KOPT-K1 (cell line): Measurements from ENCODE around the gene SLC26A8.
"Not testable (repeated sequence)": the region's sequence is repeated elsewhere in the genome, so short reads cannot be mapped to it uniquely, and the experiment has no call there.

Experiments
- H3K27ac ChIP-seq: fragments of 200-600 bp; sonication (generic); 2 replicates; pipeline ENCODE4 v1.5.1; 2016; ENCODE audit warnings: antibody characterized with exemption, mild to moderate bottlenecking, low read depth, low read length; ENCODE audit not compliant: poor library complexity, severe bottlenecking
- H3K36me3 ChIP-seq: fragments of 200-600 bp; sonication (generic); 2 replicates; pipeline ENCODE4 v1.5.1; 2017; ENCODE audit warnings: antibody characterized with exemption, mild to moderate bottlenecking, low read length, moderate library complexity; ENCODE audit not compliant: insufficient read depth
- H3K9me3 ChIP-seq: fragments of 200-600 bp; sonication (generic); 2 replicates; pipeline ENCODE4 v1.5.1; 2017; ENCODE audit warnings: antibody characterized with exemption, low read length, mild to moderate bottlenecking; ENCODE audit not compliant: insufficient read depth, poor library complexity, severe bottlenecking

Gene SLC26A8

DNA sequence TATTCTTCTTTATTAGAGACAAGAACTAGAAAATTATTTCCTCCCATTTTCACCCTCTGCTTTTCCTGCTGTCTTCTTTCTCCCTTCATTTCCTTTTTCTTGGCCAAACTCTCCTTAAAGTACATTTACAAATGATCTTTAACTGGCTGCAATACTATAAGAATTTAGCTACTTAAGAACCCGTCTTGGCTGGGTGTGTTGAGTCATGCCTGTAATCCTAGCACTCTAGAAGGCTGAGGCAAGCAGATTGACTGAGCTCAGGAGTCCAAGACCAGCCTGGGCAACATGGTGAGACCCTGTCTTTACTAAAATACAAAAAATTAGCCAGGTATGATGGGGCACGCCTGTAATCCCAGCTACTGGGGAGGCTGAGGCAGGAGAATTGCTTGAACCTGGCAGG, 64.3 kb downstream of the SLC26A8 start:
- no peak overlapping the region for H3K27ac ChIP-seq
- H3K36me3 ChIP-seq = no peaks in the 10 kb centered on the region
- H3K9me3 ChIP-seq = no peaks in the 10 kb centered on the region

DNA sequence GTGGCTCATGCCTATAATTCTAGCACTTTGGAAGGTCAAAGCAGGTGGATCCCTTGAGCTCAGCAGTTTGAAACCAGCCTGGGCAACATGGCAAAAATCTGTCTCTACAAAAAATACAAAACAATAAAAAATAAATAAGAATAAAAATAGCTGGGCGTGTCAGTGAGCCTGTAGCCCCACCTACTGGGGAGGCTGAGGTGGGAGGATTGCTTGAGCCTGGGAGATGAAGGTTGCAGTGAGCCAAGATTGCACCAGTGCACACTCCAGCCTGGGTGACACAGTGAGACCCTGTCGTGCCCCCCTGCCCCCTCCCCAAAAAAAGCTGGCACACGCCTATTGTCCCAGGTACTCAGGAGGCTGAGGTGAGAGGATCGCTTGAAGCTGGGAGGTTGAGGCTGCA, 68.5 kb downstream of the SLC26A8 start:
- Histone ChIP-seq H3K9me3 (no peaks in the 10 kb centered on the region), H3K27ac (no peak overlapping the region), H3K36me3 (no peaks in the 10 kb centered on the region)

DNA sequence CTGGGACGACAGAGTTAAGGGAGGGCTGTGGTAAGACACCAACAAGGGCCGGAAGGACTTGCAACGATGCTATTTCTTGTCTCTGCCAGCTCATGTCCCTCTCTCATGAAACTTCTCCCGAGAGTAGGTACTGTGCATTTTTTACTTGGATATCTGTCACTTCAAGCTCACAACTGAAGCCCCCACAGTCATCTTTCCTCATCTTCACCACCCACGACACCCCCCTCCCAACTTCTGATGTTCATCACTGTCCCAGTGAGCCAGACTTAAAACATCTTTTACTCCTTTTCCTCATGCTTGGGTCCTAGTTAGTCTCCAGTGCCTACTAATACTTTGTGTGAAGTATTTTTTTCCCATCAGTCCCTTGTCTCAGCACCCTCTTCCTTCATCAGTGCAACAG, 68.9 kb downstream of the SLC26A8 start:
- no peaks in the 10 kb centered on the region for H3K9me3 ChIP-seq

DNA sequence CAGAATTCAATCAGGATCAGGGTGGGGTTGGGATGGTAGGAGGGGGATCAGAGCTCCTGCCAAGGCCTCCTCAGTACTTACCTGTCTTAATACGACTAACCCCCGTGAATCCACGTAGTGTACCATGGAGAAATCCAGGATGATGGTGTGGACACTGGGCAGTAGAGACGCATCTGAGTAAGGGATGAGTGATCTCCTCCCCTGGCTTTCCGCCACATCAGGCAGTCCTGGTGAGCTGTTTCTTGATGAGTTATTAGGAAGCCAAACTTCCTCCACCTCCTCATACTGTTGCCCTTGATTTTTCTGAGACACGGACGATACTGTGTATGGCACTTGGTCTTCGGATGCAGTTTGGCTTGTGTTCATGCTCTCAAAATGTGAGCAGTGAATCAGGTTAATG, 69.4 kb downstream of the SLC26A8 start:
- Histone ChIP-seq H3K36me3 (no peaks in the 10 kb centered on the region), H3K9me3 (no peaks in the 10 kb centered on the region), H3K27ac (no peak overlapping the region)

More for the DNA sequence above, 68.9 kb downstream of the SLC26A8 start:
- Histone ChIP-seq H3K27ac (no peak overlapping the region), H3K36me3 (no peaks in the 10 kb centered on the region)

DNA sequence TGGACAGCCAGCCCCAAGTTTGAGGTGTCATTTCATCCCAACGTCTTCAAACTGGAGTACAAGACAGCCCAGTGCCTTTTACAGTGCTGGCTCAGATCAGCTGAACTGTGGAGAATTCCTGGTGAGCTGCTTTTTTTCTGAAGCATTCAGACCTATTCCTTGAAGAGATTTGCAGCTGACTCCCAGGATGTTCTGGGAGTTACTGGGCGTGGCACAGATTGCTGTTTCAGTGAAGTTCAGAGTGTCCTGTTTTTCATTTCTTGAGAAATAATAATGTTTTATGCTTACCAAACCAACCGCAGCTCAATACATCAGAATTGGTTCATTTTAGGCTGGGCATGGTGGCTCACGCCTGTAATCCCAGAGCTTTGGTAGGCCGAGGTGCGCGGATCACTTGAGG, 70.1 kb downstream of the SLC26A8 start:
- H3K9me3 ChIP-seq = no peaks in the 10 kb centered on the region
- H3K36me3 ChIP-seq = no peaks in the 10 kb centered on the region
- no peak overlapping the region for H3K27ac ChIP-seq

DNA sequence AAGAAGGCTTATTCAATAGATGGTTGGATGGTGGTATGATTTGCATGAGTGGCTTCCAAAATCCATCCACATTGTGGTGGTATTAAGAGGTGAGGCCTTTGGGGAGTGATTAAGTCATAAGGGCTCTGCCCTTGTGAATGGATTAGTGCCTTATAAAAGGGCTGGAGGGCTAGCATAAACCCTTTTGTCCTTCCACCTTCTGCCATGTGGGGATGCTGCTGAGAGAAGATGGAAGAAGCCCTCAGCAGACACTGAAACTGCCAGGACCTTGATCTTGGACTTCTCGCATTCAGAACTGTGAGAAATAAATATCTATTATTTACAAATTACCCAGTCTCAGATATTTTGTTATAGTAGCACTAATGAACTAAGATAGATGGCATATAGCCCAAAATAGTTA, 75.7 kb downstream of the SLC26A8 start:
- Histone ChIP-seq H3K9me3 (no peaks in the 10 kb centered on the region), H3K36me3 (no peaks in the 10 kb centered on the region), H3K27ac (no peak overlapping the region)

DNA sequence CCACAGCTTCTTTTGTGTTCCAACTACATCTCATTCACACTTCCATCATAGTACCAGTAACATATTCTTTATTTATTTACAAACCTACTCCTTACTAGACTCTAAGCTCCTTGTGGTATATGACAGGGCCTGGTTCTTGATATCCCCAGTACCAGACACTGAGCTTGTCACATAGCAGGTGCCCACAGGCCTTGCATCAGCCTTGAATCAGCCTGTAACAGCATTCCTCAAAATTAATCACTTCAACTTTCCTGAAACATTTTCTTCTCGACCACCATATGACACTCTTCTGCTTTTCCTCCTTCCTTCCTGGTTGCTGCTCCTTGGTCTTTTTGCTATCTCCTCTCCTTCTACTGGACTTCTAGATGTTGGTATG, 78.8 kb downstream of the SLC26A8 start:
- H3K36me3 ChIP-seq = no peaks in the 10 kb centered on the region
- H3K9me3 ChIP-seq = peaks cover 6% of the 10 kb centered on the region
- no peak overlapping the region for H3K27ac ChIP-seq

DNA sequence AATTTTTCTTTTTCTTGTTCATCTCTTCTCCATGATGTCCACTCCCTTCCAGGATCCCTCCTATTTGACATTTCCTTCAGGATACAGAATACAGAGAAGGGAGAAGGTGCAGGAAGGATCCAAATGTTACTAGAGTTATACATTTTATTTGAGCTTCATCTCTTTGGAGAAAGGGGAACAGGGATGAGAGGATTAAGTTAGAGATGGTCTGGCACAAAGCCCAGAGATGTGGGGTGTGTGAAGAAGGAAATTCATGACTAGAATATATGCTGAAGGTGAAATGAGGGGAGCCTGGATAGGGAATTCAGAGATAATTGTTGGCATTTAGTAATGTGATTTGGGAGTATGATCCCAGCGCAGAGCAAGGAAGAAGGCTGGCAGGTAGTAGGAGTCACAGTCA, 81.1 kb downstream of the SLC26A8 start:
- Histone ChIP-seq H3K36me3 (no peaks in the 10 kb centered on the region), H3K27ac (no peak overlapping the region), H3K9me3 (peaks cover 19% of the 10 kb centered on the region)

DNA sequence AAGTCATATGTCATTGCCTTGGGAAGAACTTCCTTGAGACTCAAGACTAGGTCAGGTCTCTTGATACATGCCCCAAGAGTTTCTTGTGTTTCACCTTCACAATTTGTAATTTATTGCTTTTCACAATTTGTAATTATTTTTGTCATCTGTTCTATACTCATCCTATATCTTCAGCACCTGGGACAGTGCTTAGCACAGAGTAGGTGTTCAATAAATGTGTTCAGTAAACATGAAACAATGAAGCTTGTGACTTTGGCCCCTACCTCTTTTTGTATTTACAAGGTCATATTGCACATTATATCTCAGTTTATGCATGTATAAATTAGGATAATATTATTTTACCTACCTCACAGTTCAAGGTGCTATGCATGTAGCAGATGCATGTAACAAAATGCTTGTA, 82.1 kb downstream of the SLC26A8 start:
- Histone ChIP-seq H3K27ac (no peak overlapping the region), H3K36me3 (no peaks in the 10 kb centered on the region), H3K9me3 (peaks cover 29% of the 10 kb centered on the region)

DNA sequence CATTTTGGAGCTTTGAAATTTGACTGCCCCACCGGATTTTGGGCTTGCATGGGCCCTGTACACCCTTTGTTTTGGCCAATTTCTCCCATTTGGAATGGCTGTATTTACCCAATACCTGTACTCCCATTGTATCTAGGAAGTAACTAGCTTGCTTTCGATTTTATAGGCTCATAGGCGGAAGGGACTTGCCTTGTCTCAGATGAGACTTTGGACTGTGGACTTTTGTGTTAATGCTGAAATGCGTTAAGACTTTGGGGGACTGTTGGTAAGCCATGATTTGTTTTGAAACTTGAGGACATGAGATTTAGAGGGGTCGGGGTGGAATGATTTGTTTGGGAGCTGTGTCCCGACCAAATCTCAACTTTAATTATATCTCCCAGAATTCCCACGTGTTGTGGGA, 83.3 kb downstream of the SLC26A8 start:
- H3K36me3 ChIP-seq, H3K27ac ChIP-seq: not testable (repeated sequence)
- peaks cover 39% of the 10 kb centered on the region for H3K9me3 ChIP-seq

DNA sequence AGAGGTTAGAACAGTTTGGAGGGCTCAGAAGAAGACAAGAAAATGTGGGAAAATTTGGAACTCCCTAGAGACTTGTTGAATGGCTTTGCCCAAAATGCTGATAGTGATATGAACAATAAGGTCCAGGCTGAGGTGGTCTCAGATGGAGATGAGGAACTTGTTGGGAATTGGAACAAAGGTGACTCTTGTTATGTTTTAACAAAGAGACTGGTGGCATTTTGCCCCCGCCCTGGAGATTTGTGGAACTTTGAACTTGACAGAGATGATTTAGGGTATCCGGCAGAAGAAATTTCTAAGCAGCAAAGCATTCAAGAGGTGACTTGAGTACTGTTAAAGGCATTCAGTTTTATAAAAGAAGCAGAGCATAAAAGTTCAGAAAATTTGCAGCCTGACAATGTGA, 84.4 kb downstream of the SLC26A8 start:
- peaks cover 39% of the 10 kb centered on the region for H3K9me3 ChIP-seq
- not testable (repeated sequence) for H3K36me3 ChIP-seq

DNA sequence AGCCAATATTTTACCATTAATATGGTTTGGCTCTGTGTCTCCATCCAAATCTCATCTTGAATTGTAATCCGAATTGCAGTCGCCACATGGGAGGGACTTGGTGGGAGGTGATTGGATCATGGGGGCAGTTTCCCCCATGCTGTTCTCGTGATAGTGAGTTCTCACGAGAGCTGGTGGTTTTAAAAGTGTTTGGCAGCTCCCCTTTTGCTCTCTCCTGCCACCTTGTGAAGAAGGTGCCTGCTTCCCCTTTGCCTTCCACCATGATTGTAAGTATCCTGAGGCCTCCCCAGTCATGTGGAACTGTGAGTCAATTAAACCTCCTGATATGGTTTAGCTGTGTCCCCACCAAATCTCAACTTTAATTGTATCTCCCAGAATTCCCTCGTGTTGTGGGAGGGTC, 85.2 kb downstream of the SLC26A8 start:
- H3K9me3 ChIP-seq = peaks cover 39% of the 10 kb centered on the region
- not testable (repeated sequence) for H3K36me3 ChIP-seq, H3K27ac ChIP-seq

More for the DNA sequence above, 84.4 kb downstream of the SLC26A8 start:
- H3K27ac ChIP-seq = not testable (repeated sequence)

DNA sequence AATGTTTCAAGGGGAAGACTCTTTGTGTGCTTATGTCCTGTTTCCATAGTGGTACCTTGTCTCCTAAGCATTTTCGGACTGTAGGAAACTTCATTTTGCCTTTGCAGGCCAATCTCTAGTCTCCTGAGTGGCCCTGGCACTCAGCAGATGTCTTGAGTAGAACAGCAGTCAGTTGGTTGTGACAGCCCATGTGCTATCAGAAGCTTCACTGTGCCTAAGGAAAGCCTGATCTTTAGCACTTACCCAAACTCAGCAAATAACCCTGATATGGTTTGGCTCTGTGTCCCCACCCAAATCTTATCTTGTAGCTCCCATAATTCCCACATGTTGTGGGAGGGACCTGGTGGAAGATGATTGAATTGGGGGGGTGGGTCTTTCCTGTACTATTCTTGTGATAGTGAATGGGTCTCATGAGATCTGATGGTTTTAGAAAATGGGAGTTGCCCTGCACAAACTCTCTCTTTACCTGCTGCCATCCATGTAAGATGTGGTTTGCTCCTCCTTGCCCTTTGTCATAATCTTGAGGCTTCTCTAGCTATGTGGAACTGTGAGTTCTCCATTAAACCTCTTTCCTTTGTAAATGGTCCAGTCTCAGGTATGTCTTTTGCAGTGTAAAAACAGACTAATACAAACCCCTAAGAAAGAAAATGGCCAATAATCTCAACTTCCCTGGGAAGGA, 87.6 kb downstream of the SLC26A8 start:
- Histone ChIP-seq H3K36me3 (no peaks in the 10 kb centered on the region), H3K9me3 (peaks cover 37% of the 10 kb centered on the region), H3K27ac (no peak overlapping the region)

DNA sequence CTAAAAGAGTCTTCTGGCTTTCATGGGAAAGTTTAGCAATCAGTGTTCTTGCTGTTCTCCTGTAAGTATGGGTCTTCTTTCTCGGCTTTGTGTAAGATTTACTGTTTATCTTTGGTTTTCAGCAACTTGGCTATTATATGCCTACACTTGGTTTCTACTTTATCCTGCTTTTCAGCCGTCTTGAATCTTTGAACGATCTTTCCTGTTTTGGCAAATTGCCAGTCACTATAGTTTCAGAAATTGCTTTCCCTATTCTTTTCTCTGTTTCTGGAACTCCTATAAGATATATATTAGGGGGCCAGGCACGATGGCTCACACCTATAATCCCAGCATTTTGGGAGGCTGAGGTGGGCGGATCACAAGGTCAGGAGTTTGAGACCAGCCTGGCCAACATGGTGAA, 89.0 kb downstream of the SLC26A8 start:
- H3K36me3 ChIP-seq = no peaks in the 10 kb centered on the region
- H3K9me3 ChIP-seq = peaks cover 33% of the 10 kb centered on the region
- H3K27ac ChIP-seq = no peak overlapping the region

DNA sequence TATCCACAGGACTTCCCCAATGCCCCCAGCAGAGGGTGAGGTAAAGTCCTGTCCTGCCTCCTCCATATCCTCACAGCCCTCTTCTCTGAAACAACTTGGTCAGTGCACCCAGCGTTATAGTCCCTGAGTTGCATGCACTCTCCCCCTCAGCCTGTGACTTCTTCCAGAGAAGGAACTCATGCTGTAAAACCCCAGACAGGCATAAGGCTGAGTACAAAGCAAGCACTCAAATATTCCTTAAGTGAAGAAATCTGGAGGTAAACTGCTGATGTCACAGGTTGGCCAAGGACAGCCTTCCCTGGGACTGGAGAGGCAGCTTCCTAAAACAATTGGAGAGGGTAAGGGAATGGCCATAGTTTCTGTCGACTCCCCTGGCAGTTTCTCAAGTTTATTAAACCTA, 90.6 kb downstream of the SLC26A8 start:
- H3K36me3 ChIP-seq = no peaks in the 10 kb centered on the region
- H3K27ac ChIP-seq = no peak overlapping the region
- H3K9me3 ChIP-seq = peaks cover 23% of the 10 kb centered on the region

DNA sequence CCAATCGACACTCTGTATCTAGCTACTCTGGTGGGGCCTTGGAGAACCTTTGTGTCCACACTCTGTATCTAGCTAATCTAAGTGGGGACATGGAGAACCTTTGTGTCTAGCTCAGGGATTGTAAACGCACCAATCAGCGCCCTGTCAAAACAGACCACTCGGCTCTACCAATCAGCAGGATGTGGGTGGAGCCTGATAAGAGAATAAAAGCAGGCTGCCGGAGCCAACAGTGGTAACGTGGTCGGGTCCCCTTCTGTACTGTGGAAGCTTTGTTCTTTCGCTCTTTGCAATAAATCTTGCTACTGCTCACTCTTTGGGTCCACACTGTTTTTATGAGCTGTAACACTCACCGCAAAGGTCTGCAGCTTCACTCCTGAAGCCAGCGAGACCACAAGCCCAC, 92.6 kb downstream of the SLC26A8 start:
- H3K9me3 ChIP-seq, H3K36me3 ChIP-seq, H3K27ac ChIP-seq: not testable (repeated sequence)
